ENCODE results near the gene MTHFD2L.

Gene MTHFD2L

GRCh38 chr4:74344031-74344430 is 186.1 kb downstream of the MTHFD2L start:
- no peak for DNase-seq

Measured in DMS79 (cell line).